Fibroblast of upper back skin (primary cell): ENCODE data around the gene NXN.
"Not testable (repeated sequence)": the region's sequence is repeated elsewhere in the genome, so short reads cannot be mapped to it uniquely, and the experiment has no call there.

Source experiments
- DNase-seq: peaks from one replicate; pipeline ENCODE4 v3.0.0-alpha.2; 2013

Gene NXN

GRCh38 chr17:881778-882177, 97.8 kb downstream of the NXN start:
- no peak for DNase-seq

- peak; percentile 40 for DNase-seq
These were observed 98.9 kb downstream of the NXN start for GRCh38 chr17:880443-881269.

GRCh38 chr17:879546-880442, 99.8 kb downstream of the NXN start:
- peak; percentile 81 for DNase-seq

- DNase-seq = no peak
These were observed 101.9 kb downstream of the NXN start for GRCh38 chr17:877630-878029.

GRCh38 chr17:876272-876671, 103.3 kb downstream of the NXN start:
- DNase-seq = no peak

- DNase-seq = not testable (repeated sequence)
These were observed 105.0 kb downstream of the NXN start for GRCh38 chr17:874590-874989.

- no peak for DNase-seq
These were observed 106.7 kb downstream of the NXN start for GRCh38 chr17:872855-873254.

GRCh38 chr17:871751-872519, 107.6 kb downstream of the NXN start:
- peak; percentile 65 for DNase-seq

- DNase-seq = peak; percentile 81
These were observed 109.7 kb downstream of the NXN start for GRCh38 chr17:869567-870525.

GRCh38 chr17:869086-869485, 110.5 kb downstream of the NXN start:
- DNase-seq = no peak

- DNase-seq = no peak
These were observed 111.6 kb downstream of the NXN start for GRCh38 chr17:867896-868489.

GRCh38 chr17:867238-867637, 112.3 kb downstream of the NXN start:
- not testable (repeated sequence) for DNase-seq

GRCh38 chr17:866568-867103, 112.9 kb downstream of the NXN start:
- DNase-seq = no peak

- no peak for DNase-seq
These were observed 115.3 kb downstream of the NXN start for GRCh38 chr17:864315-864714.

GRCh38 chr17:863880-864279, 115.7 kb downstream of the NXN start:
- DNase-seq = no peak

- peak; percentile 59 for DNase-seq
These were observed 117.0 kb downstream of the NXN start for GRCh38 chr17:862582-862981.

GRCh38 chr17:861364-861763, 118.2 kb downstream of the NXN start:
- no peak for DNase-seq

GRCh38 chr17:860805-861204, 118.8 kb downstream of the NXN start:
- no peak for DNase-seq

- DNase-seq = no peak
These were observed 119.8 kb downstream of the NXN start for GRCh38 chr17:859824-860195.

GRCh38 chr17:859061-859823, 120.3 kb downstream of the NXN start:
- DNase-seq = no peak
